Endothelial cell of umbilical vein (primary cell): ENCODE results near the gene CTU2.
A peak's percentile ranks its signal among the peaks of the same experiment; 100 is the strongest.

ENCODE experiments used
- POLR2A ChIP-seq: IDR thresholded peaks from 2 replicates; pipeline ENCODE4 v1.6.1; 2012; ENCODE audit warnings: low read depth, mild to moderate bottlenecking, control low read depth, low read length
- TF ChIP-seq, protein P1 (sequence below), 2 donors: IDR thresholded peaks; 1 replicate in 1 of 2; 2 replicates in 1 of 2; pipeline ENCODE4 v1.5.1; 2011; ENCODE audit warnings: low read length in 2 of 2, mild to moderate bottlenecking in 2 of 2, moderate library complexity in 2 of 2, control low read depth in 1 of 2, inconsistent platforms in 1 of 2, low read depth in 1 of 2; ENCODE audit not compliant: insufficient read depth in 1 of 2; ENCODE audit errors: extremely low read depth in 1 of 2

DNA sequence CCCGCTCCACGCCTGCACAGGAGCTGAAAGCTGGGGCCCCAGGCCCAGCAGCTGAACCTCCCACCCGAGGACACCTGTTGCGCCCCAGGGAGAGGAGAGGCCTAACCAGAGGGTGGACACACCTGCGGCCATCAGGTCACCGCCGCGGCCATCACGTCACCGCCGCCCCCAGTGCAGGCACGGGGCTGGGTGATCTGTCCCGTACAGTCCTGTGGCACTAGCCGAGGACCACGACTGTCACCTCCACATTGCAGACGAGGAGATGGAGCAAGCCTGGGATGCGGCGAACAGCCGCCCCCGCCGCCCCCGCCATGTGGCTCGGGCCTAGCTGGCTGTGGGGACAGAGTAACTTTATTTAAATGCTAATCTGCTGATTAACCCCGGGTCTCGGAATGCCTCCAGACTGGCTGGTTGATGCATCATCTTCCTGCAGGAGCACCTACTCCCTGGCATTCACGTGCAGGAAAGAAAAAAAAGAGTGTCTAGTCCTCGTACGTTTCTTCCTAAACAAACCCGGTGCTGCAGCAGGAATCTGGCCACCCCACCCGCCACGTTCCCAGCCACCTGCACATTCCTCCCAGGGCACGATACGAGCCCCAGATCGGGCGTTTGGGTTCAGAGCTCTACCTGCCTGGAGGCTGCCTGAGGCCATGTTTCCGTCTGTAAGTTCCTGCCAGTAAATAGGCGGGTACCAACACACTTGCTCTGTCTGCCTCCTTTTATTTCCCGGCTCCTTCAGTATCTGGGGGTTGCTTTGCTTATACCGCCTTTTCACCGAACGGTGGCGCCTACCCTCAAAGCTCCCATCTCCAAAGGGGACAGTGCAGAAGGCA lies 48.8 kb downstream of the CTU2 start:
- TF ChIP-seq, protein P1, sequence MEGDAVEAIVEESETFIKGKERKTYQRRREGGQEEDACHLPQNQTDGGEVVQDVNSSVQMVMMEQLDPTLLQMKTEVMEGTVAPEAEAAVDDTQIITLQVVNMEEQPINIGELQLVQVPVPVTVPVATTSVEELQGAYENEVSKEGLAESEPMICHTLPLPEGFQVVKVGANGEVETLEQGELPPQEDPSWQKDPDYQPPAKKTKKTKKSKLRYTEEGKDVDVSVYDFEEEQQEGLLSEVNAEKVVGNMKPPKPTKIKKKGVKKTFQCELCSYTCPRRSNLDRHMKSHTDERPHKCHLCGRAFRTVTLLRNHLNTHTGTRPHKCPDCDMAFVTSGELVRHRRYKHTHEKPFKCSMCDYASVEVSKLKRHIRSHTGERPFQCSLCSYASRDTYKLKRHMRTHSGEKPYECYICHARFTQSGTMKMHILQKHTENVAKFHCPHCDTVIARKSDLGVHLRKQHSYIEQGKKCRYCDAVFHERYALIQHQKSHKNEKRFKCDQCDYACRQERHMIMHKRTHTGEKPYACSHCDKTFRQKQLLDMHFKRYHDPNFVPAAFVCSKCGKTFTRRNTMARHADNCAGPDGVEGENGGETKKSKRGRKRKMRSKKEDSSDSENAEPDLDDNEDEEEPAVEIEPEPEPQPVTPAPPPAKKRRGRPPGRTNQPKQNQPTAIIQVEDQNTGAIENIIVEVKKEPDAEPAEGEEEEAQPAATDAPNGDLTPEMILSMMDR (IDR thresholded peaks at IDR 0.05; ENCODE audit: extremely low read depth in 1 of 2, insufficient read depth in 1 of 2, low read depth in 1 of 2, low read length in 2 of 2): peak; percentile 41 to 43
- no peak for TF ChIP-seq POLR2A
